Skeletal muscle satellite cell (primary cell): ENCODE data around the gene RAB27B.
A peak's percentile ranks its signal among the peaks of the same experiment; 100 is the strongest.
"Not testable (repeated sequence)": the region's sequence is repeated elsewhere in the genome, so short reads cannot be mapped to it uniquely, and the experiment has no call there.

Experiments used
- H3K27me3 ChIP-seq: 2 replicates; pipeline ENCODE4 v1.7.0; 2013; ENCODE audit warnings: low read length; ENCODE audit not compliant: control insufficient read depth, insufficient read depth
- H3K36me3 ChIP-seq: 2 replicates; pipeline ENCODE4 v1.7.0; 2013; ENCODE audit warnings: mild to moderate bottlenecking, control low read depth, low read length; ENCODE audit not compliant: insufficient read depth
- H3K4me1 ChIP-seq: 2 replicates; pipeline ENCODE4 v1.7.0; 2013; ENCODE audit warnings: low read length; ENCODE audit not compliant: control insufficient read depth, insufficient read depth
- H3K4me2 ChIP-seq: 2 replicates; pipeline ENCODE4 v1.7.0; 2013; ENCODE audit warnings: mild to moderate bottlenecking, low read length
- H3K4me3 ChIP-seq: 2 replicates; pipeline ENCODE4 v1.7.0; 2013; ENCODE audit warnings: low read length
- H3K9ac ChIP-seq: 2 replicates; pipeline ENCODE4 v1.7.0; 2013; ENCODE audit warnings: mild to moderate bottlenecking, low read depth, low read length, moderate library complexity
- H3K9me3 ChIP-seq: replicated peaks from 2 replicates; pipeline ENCODE4 v1.7.0; 2013; ENCODE audit warnings: mild to moderate bottlenecking, control low read depth, low read length

The RAB27B gene

GRCh38 chr18:54801374-54801773, 26.9 kb upstream of the RAB27B start:
- H3K9me3 ChIP-seq = no peaks in the 10 kb centered on the region
- H3K27me3 ChIP-seq = no peaks in the 10 kb centered on the region
- H3K9ac ChIP-seq = no peak overlapping the region
- H3K4me2 ChIP-seq = no peak overlapping the region
- H3K36me3 ChIP-seq = no peaks in the 10 kb centered on the region
- H3K4me1 ChIP-seq = peaks cover 13% of the 10 kb centered on the region
- H3K4me3 ChIP-seq = no peak overlapping the region

- Histone ChIP-seq H3K4me1 (peaks cover 20% of the 10 kb centered on the region), H3K27me3 (no peaks in the 10 kb centered on the region), H3K4me2 (no peak overlapping the region), H3K9ac (no peak overlapping the region), H3K4me3 (no peak overlapping the region), H3K9me3 (no peaks in the 10 kb centered on the region), H3K36me3 (no peaks in the 10 kb centered on the region)
These were observed 26.1 kb upstream of the RAB27B start for GRCh38 chr18:54802178-54802577.

- H3K9me3 ChIP-seq = no peaks in the 10 kb centered on the region
- H3K4me2 ChIP-seq = no peak overlapping the region
- H3K9ac ChIP-seq = no peak overlapping the region
- no peaks in the 10 kb centered on the region for H3K36me3 ChIP-seq
- H3K4me3 ChIP-seq = no peak overlapping the region
- peaks cover 20% of the 10 kb centered on the region for H3K4me1 ChIP-seq
- no peaks in the 10 kb centered on the region for H3K27me3 ChIP-seq
These were observed 25.4 kb upstream of the RAB27B start for GRCh38 chr18:54802686-54803395.

- no peaks in the 10 kb centered on the region for H3K27me3 ChIP-seq
- H3K9me3 ChIP-seq = no peaks in the 10 kb centered on the region
- peaks cover 20% of the 10 kb centered on the region for H3K4me1 ChIP-seq
- H3K36me3 ChIP-seq = no peaks in the 10 kb centered on the region
- H3K9ac ChIP-seq = peak overlapping the region; percentile 41
- no peak overlapping the region for H3K4me3 ChIP-seq
- H3K4me2 ChIP-seq = peak overlapping the region; percentile 39
These were observed 22.5 kb upstream of the RAB27B start for GRCh38 chr18:54805571-54806334.

- no peak overlapping the region for H3K9ac ChIP-seq
- no peaks in the 10 kb centered on the region for H3K27me3 ChIP-seq
- no peak overlapping the region for H3K4me2 ChIP-seq
- no peaks in the 10 kb centered on the region for H3K9me3 ChIP-seq
- no peak overlapping the region for H3K4me3 ChIP-seq
- no peaks in the 10 kb centered on the region for H3K36me3 ChIP-seq
- peaks cover 20% of the 10 kb centered on the region for H3K4me1 ChIP-seq
These were observed 21.8 kb upstream of the RAB27B start for GRCh38 chr18:54806526-54806925.

- Histone ChIP-seq H3K36me3 (no peaks in the 10 kb centered on the region), H3K4me2 (no peak overlapping the region), H3K9me3 (no peaks in the 10 kb centered on the region), H3K4me1 (peaks cover 20% of the 10 kb centered on the region), H3K27me3 (no peaks in the 10 kb centered on the region), H3K4me3 (no peak overlapping the region), H3K9ac (no peak overlapping the region)
These were observed 21.0 kb upstream of the RAB27B start for GRCh38 chr18:54807303-54807702.

- not testable (repeated sequence) for H3K9me3 ChIP-seq, H3K36me3 ChIP-seq, H3K4me2 ChIP-seq, H3K9ac ChIP-seq, H3K27me3 ChIP-seq, H3K4me3 ChIP-seq
- peaks cover 10% of the 10 kb centered on the region for H3K4me1 ChIP-seq
These were observed 17.6 kb upstream of the RAB27B start for GRCh38 chr18:54810662-54811061.

GRCh38 chr18:54812885-54813284, 15.4 kb upstream of the RAB27B start:
- no peak overlapping the region for H3K4me2 ChIP-seq
- no peak overlapping the region for H3K4me3 ChIP-seq
- no peaks in the 10 kb centered on the region for H3K36me3 ChIP-seq
- no peaks in the 10 kb centered on the region for H3K27me3 ChIP-seq
- no peaks in the 10 kb centered on the region for H3K4me1 ChIP-seq
- H3K9ac ChIP-seq = no peak overlapping the region
- no peaks in the 10 kb centered on the region for H3K9me3 ChIP-seq

GRCh38 chr18:54813305-54813704, 15.0 kb upstream of the RAB27B start:
- H3K9ac ChIP-seq = no peak overlapping the region
- H3K36me3 ChIP-seq = no peaks in the 10 kb centered on the region
- H3K4me3 ChIP-seq = no peak overlapping the region
- H3K27me3 ChIP-seq = no peaks in the 10 kb centered on the region
- no peaks in the 10 kb centered on the region for H3K4me1 ChIP-seq
- H3K9me3 ChIP-seq = no peaks in the 10 kb centered on the region
- no peak overlapping the region for H3K4me2 ChIP-seq

GRCh38 chr18:54813977-54814565, 14.2 kb upstream of the RAB27B start:
- no peaks in the 10 kb centered on the region for H3K27me3 ChIP-seq
- no peaks in the 10 kb centered on the region for H3K9me3 ChIP-seq
- no peaks in the 10 kb centered on the region for H3K4me1 ChIP-seq
- no peak overlapping the region for H3K4me3 ChIP-seq
- no peak overlapping the region for H3K4me2 ChIP-seq
- no peaks in the 10 kb centered on the region for H3K36me3 ChIP-seq
- no peak overlapping the region for H3K9ac ChIP-seq

- Histone ChIP-seq H3K4me2 (no peak overlapping the region), H3K36me3 (no peaks in the 10 kb centered on the region), H3K4me1 (no peaks in the 10 kb centered on the region), H3K4me3 (no peak overlapping the region), H3K9me3 (no peaks in the 10 kb centered on the region), H3K9ac (no peak overlapping the region), H3K27me3 (no peaks in the 10 kb centered on the region)
These were observed 13.2 kb upstream of the RAB27B start for GRCh38 chr18:54815086-54815485.
